HUES48 (cell line): Measurements from ENCODE around the gene SCRN1.
A peak's percentile ranks its signal among the peaks of the same experiment; 100 is the strongest.

Experiments used
- H3K27ac ChIP-seq: one replicate; pipeline ENCODE4 v1.7.0; 2013; ENCODE audit warnings: low read depth, low read length, inconsistent platforms
- H3K27me3 ChIP-seq: 2 replicates; pipeline ENCODE4 v1.6.1; 2013; ENCODE audit warnings: mild to moderate bottlenecking, low read length; ENCODE audit not compliant: control insufficient read depth, insufficient read depth
- H3K36me3 ChIP-seq: 2 replicates; pipeline ENCODE4 v1.6.1; 2013; ENCODE audit warnings: low read length; ENCODE audit not compliant: control insufficient read depth, insufficient read depth
- H3K4me1 ChIP-seq: 2 replicates; pipeline ENCODE4 v1.6.1; 2013; ENCODE audit warnings: mild to moderate bottlenecking, low read length; ENCODE audit not compliant: control insufficient read depth, insufficient read depth
- H3K4me3 ChIP-seq: 2 replicates; pipeline ENCODE4 v1.5.1; 2013; ENCODE audit warnings: mild to moderate bottlenecking, low read depth, low read length
- H3K9ac ChIP-seq: 2 replicates; pipeline ENCODE4 v1.6.1; 2013; ENCODE audit warnings: mild to moderate bottlenecking, low read depth, low read length, moderate library complexity
- H3K9me3 ChIP-seq: 2 replicates; pipeline ENCODE4 v1.6.1; 2013; ENCODE audit warnings: low read length; ENCODE audit not compliant: control insufficient read depth, insufficient read depth

SCRN1 gene

DNA sequence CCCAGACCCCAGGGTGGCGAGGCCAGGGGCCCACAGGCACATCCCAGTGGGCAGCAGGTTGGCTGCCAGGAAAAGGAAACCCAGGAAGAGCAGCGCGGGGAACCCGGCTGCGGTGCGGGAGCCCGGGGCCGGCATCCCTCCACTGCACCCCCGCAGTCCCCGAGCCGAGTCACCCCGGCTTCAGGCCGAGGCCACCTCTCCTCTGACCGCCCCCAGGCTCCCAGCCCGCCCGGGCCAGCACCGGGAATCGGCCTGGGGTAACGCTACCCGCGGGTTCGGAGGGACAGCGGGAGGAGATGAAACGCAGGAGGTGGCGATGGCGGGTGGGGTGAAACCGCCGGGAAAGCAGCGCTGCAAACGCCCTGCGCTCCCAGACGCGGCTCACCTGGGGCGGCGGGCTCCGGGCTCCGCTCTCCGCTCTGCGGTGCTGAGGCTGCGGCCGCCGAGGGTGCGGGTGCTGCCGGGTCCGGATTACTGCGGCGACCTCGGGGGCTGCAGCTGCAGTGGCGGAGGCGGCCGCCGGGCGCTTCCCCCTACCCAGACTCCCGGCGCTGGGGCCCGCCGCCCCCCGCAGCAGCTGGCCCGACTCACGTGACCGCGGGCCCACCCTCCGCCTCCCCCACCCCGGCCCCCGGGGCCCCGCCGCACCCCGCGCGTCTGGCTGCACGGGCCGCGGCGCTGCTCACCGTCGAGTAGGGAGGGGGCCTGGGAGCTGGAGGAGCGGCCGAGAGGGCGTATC, at the start of gene SCRN1:
TSS of gene SCRN1 (minus strand) at position 545 of the 739 bp plus-strand sequence. CDS start 20,734 bp downstream, outside the sequence.
- Histone ChIP-seq H3K27ac (peak within 1 kb of the TSS; percentile 93), H3K4me3 (peak within 1 kb of the TSS; percentile 97)

DNA sequence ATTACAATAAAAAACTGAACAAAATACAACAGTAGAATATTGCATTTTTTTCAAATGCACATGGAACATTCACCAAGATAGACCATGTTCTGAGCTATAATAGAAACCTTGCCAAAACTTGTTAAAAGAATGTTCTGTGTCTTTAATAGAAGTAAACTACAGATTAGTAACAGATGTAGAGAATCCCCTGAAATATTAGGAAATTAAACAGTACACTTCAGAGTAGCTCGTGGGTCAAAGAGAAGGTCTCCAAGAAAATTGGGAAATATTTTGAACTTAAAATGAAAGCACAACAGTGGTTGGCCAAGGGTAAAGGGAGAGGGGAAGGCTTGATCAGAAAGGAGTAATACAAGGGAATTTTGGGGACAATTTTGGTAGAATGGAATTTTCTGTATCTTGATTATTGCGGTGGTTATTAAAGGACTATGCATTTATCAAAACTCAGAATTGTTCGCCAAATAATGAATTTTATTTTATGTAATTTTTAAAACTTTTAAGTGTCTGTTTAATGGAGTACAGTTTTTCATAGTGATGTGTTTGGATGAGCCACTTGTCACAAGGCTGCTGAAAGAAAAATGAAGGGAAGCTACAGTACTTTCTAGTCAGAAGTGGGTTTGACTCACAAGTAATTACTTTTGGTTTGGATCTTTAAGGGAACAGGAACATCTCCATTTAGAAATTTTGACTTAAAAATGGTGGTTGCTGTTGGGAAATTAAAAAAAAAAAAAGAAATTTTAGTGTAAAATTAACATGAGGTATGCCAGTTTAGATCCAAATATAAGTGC, 48.8 kb upstream of the SCRN1 start:
- Histone ChIP-seq H3K36me3 (no peaks in the 10 kb centered on the region), H3K9ac (no peak overlapping the region), H3K4me1 (peaks cover 21% of the 10 kb centered on the region), H3K9me3 (no peaks in the 10 kb centered on the region), H3K27ac (no peak overlapping the region), H3K27me3 (no peaks in the 10 kb centered on the region), H3K4me3 (no peak overlapping the region)

More for the DNA sequence above, at the start of gene SCRN1:
- no peaks in the 10 kb centered on the region for H3K27me3 ChIP-seq
- H3K9ac ChIP-seq = peak within 1 kb of the TSS; percentile 71
- peaks cover 11% of the 10 kb centered on the region for H3K4me1 ChIP-seq
- no peaks in the 10 kb centered on the region for H3K36me3 ChIP-seq
- peaks cover 3% of the 10 kb centered on the region; the same call in 1 of the 2 replicates for H3K9me3 ChIP-seq

- no peaks in the 10 kb centered on the region for H3K9me3 ChIP-seq
- no peak overlapping the region for H3K27ac ChIP-seq
- no peaks in the 10 kb centered on the region for H3K27me3 ChIP-seq
- H3K4me1 ChIP-seq = peaks cover 10% of the 10 kb centered on the region; the same call in 1 of the 2 replicates
- H3K9ac ChIP-seq = no peak overlapping the region
- H3K36me3 ChIP-seq = peaks cover 6% of the 10 kb centered on the region; the same call in 1 of the 2 replicates
- no peak overlapping the region for H3K4me3 ChIP-seq
These were observed 46.6 kb upstream of the SCRN1 start for GRCh38 chr7:30036220-30036619.

DNA sequence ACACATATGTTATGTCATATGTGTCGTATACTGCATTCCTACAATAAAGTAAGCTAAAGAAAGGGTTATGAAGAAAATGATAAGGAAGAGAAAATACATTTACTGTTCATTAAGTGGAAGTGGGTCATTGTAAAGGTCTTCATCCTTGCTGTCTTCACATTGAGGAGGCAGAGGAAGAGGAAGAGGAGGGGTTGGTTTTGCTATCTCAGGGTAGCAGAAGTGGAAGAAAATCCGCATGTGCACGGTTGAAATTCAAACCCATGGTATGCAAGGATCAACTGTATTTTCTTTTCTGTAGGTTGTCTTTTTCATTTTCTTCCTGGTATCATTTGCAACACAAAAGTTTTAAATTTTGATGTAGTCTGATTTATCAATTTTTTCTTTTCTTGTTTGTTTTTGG, 44.9 kb upstream of the SCRN1 start:
- no peak overlapping the region for H3K9ac ChIP-seq
- H3K27ac ChIP-seq = no peak overlapping the region
- no peaks in the 10 kb centered on the region for H3K27me3 ChIP-seq
- peaks cover 6% of the 10 kb centered on the region; the same call in 1 of the 2 replicates for H3K36me3 ChIP-seq
- no peak overlapping the region for H3K4me3 ChIP-seq
- H3K9me3 ChIP-seq = no peaks in the 10 kb centered on the region
- peaks cover 19% of the 10 kb centered on the region for H3K4me1 ChIP-seq

DNA sequence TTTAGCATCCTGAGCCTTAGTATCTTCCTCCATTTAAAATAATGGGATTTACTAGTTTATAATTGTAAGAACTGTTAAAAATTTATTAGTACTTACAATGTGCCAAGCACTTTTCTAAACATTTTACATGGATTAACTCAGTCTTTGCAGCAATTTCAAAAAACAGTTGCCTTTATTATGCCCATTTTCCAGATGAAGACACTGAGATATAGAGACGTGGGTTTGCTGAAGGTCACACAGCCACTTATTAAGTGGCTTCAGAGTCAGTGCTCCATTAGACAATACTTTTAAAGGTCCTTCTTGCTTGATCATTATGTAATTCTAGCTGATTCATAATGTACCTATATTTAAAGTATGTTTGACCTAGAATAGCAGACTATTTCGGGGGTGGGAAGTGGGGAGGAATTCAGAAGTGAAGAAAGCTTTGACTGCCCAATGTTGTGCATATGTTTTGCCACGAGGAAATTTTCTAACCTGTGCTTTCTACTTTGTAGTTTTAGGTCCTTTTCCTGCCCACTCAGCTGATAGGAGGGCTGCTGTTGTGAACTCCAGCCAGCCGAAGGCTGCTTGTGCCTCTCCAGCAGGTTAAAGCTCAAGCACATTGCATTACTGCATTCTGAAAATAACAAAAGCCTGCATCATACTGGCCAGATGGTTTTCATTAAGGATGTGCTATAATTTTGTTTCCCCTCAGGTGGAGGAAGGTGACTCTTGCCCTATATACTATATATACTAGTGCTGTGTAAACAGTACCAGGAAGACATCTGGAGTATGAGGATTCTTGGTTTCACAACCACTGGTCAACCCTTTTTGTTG, 42.9 kb upstream of the SCRN1 start:
- H3K27ac ChIP-seq = no peak overlapping the region
- peaks cover 28% of the 10 kb centered on the region for H3K4me1 ChIP-seq
- peaks cover 6% of the 10 kb centered on the region; the same call in 1 of the 2 replicates for H3K36me3 ChIP-seq
- H3K9ac ChIP-seq = no peak overlapping the region
- no peaks in the 10 kb centered on the region for H3K27me3 ChIP-seq
- no peaks in the 10 kb centered on the region for H3K9me3 ChIP-seq
- no peak overlapping the region for H3K4me3 ChIP-seq

GRCh38 chr7:30029696-30030095, 40.1 kb upstream of the SCRN1 start:
- H3K27me3 ChIP-seq = no peaks in the 10 kb centered on the region
- peaks cover 6% of the 10 kb centered on the region; the same call in 1 of the 2 replicates for H3K36me3 ChIP-seq
- H3K9me3 ChIP-seq = no peaks in the 10 kb centered on the region
- peak overlapping the region; percentile 79 for H3K4me3 ChIP-seq
- peaks cover 40% of the 10 kb centered on the region for H3K4me1 ChIP-seq
- no peak overlapping the region for H3K9ac ChIP-seq
- H3K27ac ChIP-seq = peak overlapping the region; percentile 90

- Histone ChIP-seq H3K4me3 (peak overlapping the region; percentile 79), H3K9ac (peak overlapping the region; percentile 63), H3K27me3 (no peaks in the 10 kb centered on the region), H3K9me3 (no peaks in the 10 kb centered on the region), H3K4me1 (peaks cover 41% of the 10 kb centered on the region), H3K27ac (peak overlapping the region; percentile 90), H3K36me3 (peaks cover 6% of the 10 kb centered on the region; the same call in 1 of the 2 replicates)
These were observed 39.4 kb upstream of the SCRN1 start for GRCh38 chr7:30028749-30029635.

GRCh38 chr7:30028216-30028748, 38.7 kb upstream of the SCRN1 start, which contains the start of gene PLEKHA8:
TSS of gene PLEKHA8 (plus strand) at chr7:30028412. CDS start at chr7:30028763, 351 bp downstream.
- Histone ChIP-seq H3K27ac (peak within 1 kb of the TSS; percentile 90), H3K4me3 (peak within 1 kb of the TSS; percentile 79)

DNA sequence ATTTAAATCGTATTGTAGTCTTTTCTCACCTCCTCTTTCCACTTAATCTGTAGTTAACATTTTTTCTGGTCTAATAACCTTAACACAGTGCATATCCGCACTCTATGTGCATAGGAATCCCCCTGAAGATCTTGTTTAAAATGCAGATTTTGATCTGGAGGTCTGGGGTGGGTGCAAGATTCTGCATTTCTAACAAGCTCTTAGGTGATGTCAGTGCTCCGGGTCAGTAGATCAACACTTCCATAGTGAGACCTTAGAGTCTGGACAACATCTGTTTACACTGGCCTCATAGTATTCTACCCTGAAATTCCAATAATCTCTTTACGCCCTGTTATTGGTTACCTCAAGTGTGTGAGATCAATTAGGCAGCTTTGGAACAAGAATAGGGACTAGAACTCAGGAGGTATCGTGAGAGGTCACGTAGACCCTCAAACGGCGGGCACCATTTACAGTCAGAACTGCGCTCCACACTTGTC, 38.2 kb upstream of the SCRN1 start:
- Histone ChIP-seq H3K9ac (no peak overlapping the region), H3K27ac (peak overlapping the region; percentile 90), H3K36me3 (peaks cover 1% of the 10 kb centered on the region; the same call in 1 of the 2 replicates), H3K4me3 (peak overlapping the region; percentile 79), H3K4me1 (peaks cover 41% of the 10 kb centered on the region), H3K27me3 (no peaks in the 10 kb centered on the region), H3K9me3 (no peaks in the 10 kb centered on the region)

More at GRCh38 chr7:30028216-30028748, 38.7 kb upstream of the SCRN1 start, which contains the start of gene PLEKHA8:
- H3K27me3 ChIP-seq = no peaks in the 10 kb centered on the region
- no peaks in the 10 kb centered on the region for H3K9me3 ChIP-seq
- H3K4me1 ChIP-seq = peaks cover 41% of the 10 kb centered on the region
- H3K36me3 ChIP-seq = peaks cover 6% of the 10 kb centered on the region; the same call in 1 of the 2 replicates
- H3K9ac ChIP-seq = peak within 1 kb of the TSS; percentile 63
